HG03520 (cell line): ENCODE results near the gene NFS1.

Source experiments
- ATAC-seq: cut with Tn5 transposase; IDR thresholded peaks from one replicate; pipeline ENCODE4 v1.9.1; 2021; ENCODE audit warnings: mild to moderate bottlenecking, moderate library complexity; ENCODE audit not compliant: unreplicated experiment

The NFS1 gene

GRCh38 chr20:35644806-35645205, 54.3 kb downstream of the NFS1 start:
- ATAC-seq, result no peak

- no peak for ATAC-seq
Measured at GRCh38 chr20:35643045-35643444, 56.1 kb downstream of the NFS1 start.

- ATAC-seq, result no peak
Measured at GRCh38 chr20:35641743-35642142, 57.4 kb downstream of the NFS1 start.

- ATAC-seq, result no peak
Measured at GRCh38 chr20:35640724-35641123, 58.4 kb downstream of the NFS1 start.

- ATAC-seq, result no peak
Measured at GRCh38 chr20:35638751-35639150, 60.4 kb downstream of the NFS1 start.

- ATAC-seq, result no peak
Measured at GRCh38 chr20:35637276-35637675, 61.9 kb downstream of the NFS1 start.

- ATAC-seq, result no peak
Measured at GRCh38 chr20:35636095-35636494, 63.1 kb downstream of the NFS1 start.

- no peak for ATAC-seq
Measured at GRCh38 chr20:35635652-35636051, 63.5 kb downstream of the NFS1 start.

- ATAC-seq, result no peak
Measured at GRCh38 chr20:35632539-35633115, 66.5 kb downstream of the NFS1 start.

GRCh38 chr20:35630636-35631035, 68.5 kb downstream of the NFS1 start:
- no peak for ATAC-seq

GRCh38 chr20:35629427-35630145, 69.6 kb downstream of the NFS1 start:
- ATAC-seq, result no peak

GRCh38 chr20:35627121-35627520, 72.0 kb downstream of the NFS1 start:
- no peak for ATAC-seq

GRCh38 chr20:35626386-35627001, 72.7 kb downstream of the NFS1 start:
- no peak for ATAC-seq

GRCh38 chr20:35625584-35626385, 73.4 kb downstream of the NFS1 start:
- no peak for ATAC-seq

- no peak for ATAC-seq
Measured at GRCh38 chr20:35621560-35621946, 77.6 kb downstream of the NFS1 start.

GRCh38 chr20:35620818-35621559, 78.2 kb downstream of the NFS1 start:
- ATAC-seq, result no peak

GRCh38 chr20:35619196-35620095, 79.7 kb downstream of the NFS1 start:
- ATAC-seq, result no peak

GRCh38 chr20:35618263-35619131, 80.7 kb downstream of the NFS1 start:
- ATAC-seq, result no peak
